ENCODE data around the gene GUCY1A1. TPM values are rescaled to one million over a fixed set of nuclear protein-coding genes. Genes with fewer than 3 reads are reported as not detected.

Gene GUCY1A1
- total and polyA plus RNA-seq, 11 donors, result 7.7 to 103 (median 63.6) TPM

DNA sequence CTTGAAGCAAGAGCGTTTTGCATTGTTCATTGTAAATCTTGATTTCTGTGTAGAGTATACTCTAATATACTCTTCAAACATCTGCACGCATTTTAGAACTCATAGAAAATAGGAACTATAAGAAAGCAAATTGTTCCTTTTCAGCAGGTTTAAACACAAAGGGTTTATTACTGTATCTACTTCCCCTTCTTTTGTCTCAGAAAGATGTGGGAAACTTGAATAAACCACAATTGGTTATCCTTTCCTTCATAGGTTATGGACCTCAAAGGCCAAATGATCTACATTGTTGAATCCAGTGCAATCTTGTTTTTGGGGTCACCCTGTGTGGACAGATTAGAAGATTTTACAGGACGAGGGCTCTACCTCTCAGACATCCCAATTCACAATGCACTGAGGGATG lies 46.2 kb downstream of the GUCY1A1 start:
- H3K4me1 ChIP-seq, result no peaks in the 10 kb centered on the region
- peaks cover 0 to 94% (median 4%) of the 10 kb centered on the region in 9 donors for H3K36me3 ChIP-seq
- no peak overlapping the region for H3K27ac ChIP-seq
- WGBS, 4 donors, result 83 to 90% (median 84%) methylated on average over 3 of the region's 3 CpGs
- H3K27me3 ChIP-seq, result no peaks in the 10 kb centered on the region
- DNase-seq, result no peak
- H3K9me3 ChIP-seq, result no peaks in the 10 kb centered on the region
- intact Hi-C loops (cut with DNase I), result no loop called here
- H3K4me3 ChIP-seq, result no peak overlapping the region
- TF ChIP-seq, protein P1, sequence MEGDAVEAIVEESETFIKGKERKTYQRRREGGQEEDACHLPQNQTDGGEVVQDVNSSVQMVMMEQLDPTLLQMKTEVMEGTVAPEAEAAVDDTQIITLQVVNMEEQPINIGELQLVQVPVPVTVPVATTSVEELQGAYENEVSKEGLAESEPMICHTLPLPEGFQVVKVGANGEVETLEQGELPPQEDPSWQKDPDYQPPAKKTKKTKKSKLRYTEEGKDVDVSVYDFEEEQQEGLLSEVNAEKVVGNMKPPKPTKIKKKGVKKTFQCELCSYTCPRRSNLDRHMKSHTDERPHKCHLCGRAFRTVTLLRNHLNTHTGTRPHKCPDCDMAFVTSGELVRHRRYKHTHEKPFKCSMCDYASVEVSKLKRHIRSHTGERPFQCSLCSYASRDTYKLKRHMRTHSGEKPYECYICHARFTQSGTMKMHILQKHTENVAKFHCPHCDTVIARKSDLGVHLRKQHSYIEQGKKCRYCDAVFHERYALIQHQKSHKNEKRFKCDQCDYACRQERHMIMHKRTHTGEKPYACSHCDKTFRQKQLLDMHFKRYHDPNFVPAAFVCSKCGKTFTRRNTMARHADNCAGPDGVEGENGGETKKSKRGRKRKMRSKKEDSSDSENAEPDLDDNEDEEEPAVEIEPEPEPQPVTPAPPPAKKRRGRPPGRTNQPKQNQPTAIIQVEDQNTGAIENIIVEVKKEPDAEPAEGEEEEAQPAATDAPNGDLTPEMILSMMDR (IDR thresholded peaks at IDR 0.05), result no peak
- TF ChIP-seq POLR2A (IDR thresholded peaks at IDR 0.05), result no peak
- no peak for ATAC-seq

DNA sequence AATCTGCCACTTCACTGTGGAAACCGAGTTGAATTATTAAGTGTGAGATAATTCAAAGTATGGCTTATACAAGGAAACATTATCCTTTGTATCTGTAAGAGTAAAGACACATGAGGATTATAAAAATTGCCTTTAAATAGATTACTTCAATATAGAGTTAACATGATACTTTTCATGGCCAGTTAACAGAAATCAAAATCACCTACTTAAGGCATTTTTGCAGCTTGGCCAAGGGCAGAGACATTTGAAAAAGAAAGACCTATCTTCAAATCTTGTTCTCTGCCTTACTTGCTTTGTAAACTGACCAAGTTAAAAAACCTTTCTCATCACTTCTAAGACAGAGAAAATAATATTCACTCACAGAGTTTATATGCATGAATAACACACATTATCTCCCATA lies 47.3 kb downstream of the GUCY1A1 start:
- DNase-seq, result no peak
- H3K27ac ChIP-seq, result no peak overlapping the region
- TF ChIP-seq, protein P1 (IDR thresholded peaks at IDR 0.05), result no peak
- TF ChIP-seq POLR2A (IDR thresholded peaks at IDR 0.05), result no peak
- WGBS, 4 donors, result 69 to 74% (median 72%) methylated on average over 1 of the region's 1 CpG
- H3K4me3 ChIP-seq, result no peak overlapping the region
- no peaks in the 10 kb centered on the region for H3K9me3 ChIP-seq
- H3K36me3 ChIP-seq, result peaks cover 0 to 94% (median 12%) of the 10 kb centered on the region in 9 donors
- no peaks in the 10 kb centered on the region for H3K4me1 ChIP-seq
- no peak for ATAC-seq
- no peaks in the 10 kb centered on the region for H3K27me3 ChIP-seq
- intact Hi-C loops (cut with DNase I), result no loop called here

DNA sequence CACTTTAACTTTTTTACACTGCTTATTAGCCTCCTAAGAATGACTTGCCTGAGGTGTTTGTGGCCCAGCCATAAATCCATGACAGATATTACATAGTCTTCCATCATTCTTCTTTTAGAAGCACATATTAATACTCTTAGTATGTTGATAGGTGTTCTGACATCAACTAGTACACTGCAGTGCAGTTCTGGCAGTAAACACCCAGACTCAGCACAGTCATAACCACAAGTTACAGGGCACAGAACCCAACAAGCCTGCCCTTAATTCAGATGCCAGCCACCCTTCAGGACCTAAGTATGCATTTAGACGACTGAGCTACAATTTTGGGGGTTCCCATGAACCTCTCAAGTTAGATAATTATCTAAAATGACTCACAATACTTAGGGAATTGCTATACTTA lies 55.7 kb downstream of the GUCY1A1 start:
- ATAC-seq, result no peak
- intact Hi-C loops (cut with DNase I), result no loop called here
- H3K36me3 ChIP-seq, result peaks cover 0 to 89% (median 14%) of the 10 kb centered on the region in 9 donors

DNA sequence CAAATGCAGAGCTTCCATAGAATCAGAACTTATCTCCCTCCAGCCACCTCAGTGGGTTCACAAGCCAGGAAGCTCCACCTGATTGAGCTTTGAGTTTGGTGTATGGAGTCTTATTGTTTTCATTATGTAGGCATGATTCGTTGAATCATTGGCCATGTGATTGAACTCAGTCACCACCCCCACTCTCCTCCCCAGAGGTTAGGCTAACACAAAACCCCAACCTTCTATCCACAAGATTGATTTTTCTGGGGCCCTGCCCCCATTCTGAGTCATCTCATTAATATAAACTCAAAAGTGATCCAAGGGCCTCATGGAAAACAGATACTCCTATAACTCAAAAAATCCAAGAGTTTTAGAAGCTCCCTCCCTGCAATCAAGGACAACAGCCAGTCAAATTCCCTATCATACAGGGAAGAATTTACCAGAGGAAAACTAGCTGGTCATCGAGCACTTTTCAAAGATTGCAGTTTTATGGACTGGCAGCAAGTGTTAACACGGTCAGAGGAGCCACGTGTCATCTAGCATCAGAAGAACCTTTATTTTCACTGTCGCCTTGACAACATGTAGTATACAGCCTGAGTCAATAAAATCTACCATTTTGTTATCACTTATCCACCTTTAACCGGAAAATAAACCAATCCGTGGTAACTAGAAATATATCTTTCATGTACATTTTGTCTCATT lies 56.3 kb downstream of the GUCY1A1 start:
- H3K4me1 ChIP-seq, result peaks cover 0 to 5% (median 0%) of the 10 kb centered on the region in 12 donors
- DNase-seq, result no peak
- no peak for ATAC-seq
- H3K9me3 ChIP-seq, result no peaks in the 10 kb centered on the region
- no peaks in the 10 kb centered on the region for H3K27me3 ChIP-seq
- TF ChIP-seq, protein P1 (IDR thresholded peaks at IDR 0.05), result no peak
- TF ChIP-seq POLR2A (IDR thresholded peaks at IDR 0.05), result no peak
- no peak overlapping the region for H3K27ac ChIP-seq
- H3K36me3 ChIP-seq, result peaks cover 0 to 88% (median 14%) of the 10 kb centered on the region in 9 donors
- no peak overlapping the region for H3K4me3 ChIP-seq
- 90 to 94% (median 92%) methylated on average over 7 of the region's 7 CpGs for WGBS, 4 donors
- intact Hi-C loops (cut with DNase I), result no loop called here

More for the DNA sequence above, 55.7 kb downstream of the GUCY1A1 start:
- DNase-seq, result no peak
- H3K4me1 ChIP-seq, result peaks cover 0 to 5% (median 0%) of the 10 kb centered on the region in 12 donors
- TF ChIP-seq, protein P1 (IDR thresholded peaks at IDR 0.05), result no peak
- no peak for TF ChIP-seq POLR2A (IDR thresholded peaks at IDR 0.05)
- no peaks in the 10 kb centered on the region for H3K27me3 ChIP-seq
- 54 to 76% (median 70%) methylated on average over 1 of the region's 1 CpG for WGBS, 4 donors
- H3K9me3 ChIP-seq, result no peaks in the 10 kb centered on the region
- no peak overlapping the region for H3K4me3 ChIP-seq
- no peak overlapping the region for H3K27ac ChIP-seq
